NCI-H2081 treated with DMSO at 0.1 percent for 48 hours (cell line): ENCODE measurements around the gene THRAP3.
"Not testable (repeated sequence)": the region's sequence is repeated elsewhere in the genome, so short reads cannot be mapped to it uniquely, and the experiment has no call there.

Experiments used
- DNase-seq: peaks from one replicate; lab custom pipeline; 2025; lab: John Stamatoyannopoulos, UW

Gene THRAP3

GRCh38 chr1:36223996-36224536 lies at the start of gene THRAP3:
Gene THRAP3, plus strand, starts transcription at chr1:36224443. Its CDS starts 58,121 bp downstream, at chr1:36282564.
- DNase-seq, result peak; percentile 99

- DNase-seq, result no peak
Observed at GRCh38 chr1:36174713-36175112, 49.5 kb upstream of the THRAP3 start.

GRCh38 chr1:36175137-36176095 lies 48.8 kb upstream of the THRAP3 start:
- no peak for DNase-seq

- DNase-seq, result no peak
Observed at GRCh38 chr1:36176106-36176949, 47.9 kb upstream of the THRAP3 start.

- no peak for DNase-seq
Observed at GRCh38 chr1:36177589-36178431, 46.4 kb upstream of the THRAP3 start.

GRCh38 chr1:36178471-36179219 lies 45.6 kb upstream of the THRAP3 start:
- DNase-seq, result no peak

- DNase-seq, result no peak
Observed at GRCh38 chr1:36179220-36179600, 45.0 kb upstream of the THRAP3 start.

- no peak for DNase-seq
Observed at GRCh38 chr1:36182734-36183133, 41.5 kb upstream of the THRAP3 start.

- DNase-seq, result no peak
Observed at GRCh38 chr1:36183309-36183856, 40.9 kb upstream of the THRAP3 start.

- DNase-seq, result peak; percentile 74
Observed at GRCh38 chr1:36187800-36188593, 36.2 kb upstream of the THRAP3 start.

GRCh38 chr1:36196805-36197204 lies 27.4 kb upstream of the THRAP3 start:
- DNase-seq, result not testable (repeated sequence)

GRCh38 chr1:36198641-36199040 lies 25.6 kb upstream of the THRAP3 start:
- DNase-seq, result no peak

GRCh38 chr1:36199934-36200741 lies 24.1 kb upstream of the THRAP3 start:
- no peak for DNase-seq

- DNase-seq, result no peak
Observed at GRCh38 chr1:36203027-36203553, 21.2 kb upstream of the THRAP3 start.

GRCh38 chr1:36203554-36204346 lies 20.5 kb upstream of the THRAP3 start:
- no peak for DNase-seq

GRCh38 chr1:36204347-36204909 lies 19.8 kb upstream of the THRAP3 start:
- no peak for DNase-seq

GRCh38 chr1:36206323-36206858 lies 17.9 kb upstream of the THRAP3 start:
- no peak for DNase-seq
